ENCODE data around the gene ELMO3. TPM values are rescaled to one million over a fixed set of nuclear protein-coding genes. Genes with fewer than 3 reads are reported as not detected.

Gene ELMO3
- total RNA-seq, 2 donors from 2014 or later = 3.6 to 13.9 TPM

DNA sequence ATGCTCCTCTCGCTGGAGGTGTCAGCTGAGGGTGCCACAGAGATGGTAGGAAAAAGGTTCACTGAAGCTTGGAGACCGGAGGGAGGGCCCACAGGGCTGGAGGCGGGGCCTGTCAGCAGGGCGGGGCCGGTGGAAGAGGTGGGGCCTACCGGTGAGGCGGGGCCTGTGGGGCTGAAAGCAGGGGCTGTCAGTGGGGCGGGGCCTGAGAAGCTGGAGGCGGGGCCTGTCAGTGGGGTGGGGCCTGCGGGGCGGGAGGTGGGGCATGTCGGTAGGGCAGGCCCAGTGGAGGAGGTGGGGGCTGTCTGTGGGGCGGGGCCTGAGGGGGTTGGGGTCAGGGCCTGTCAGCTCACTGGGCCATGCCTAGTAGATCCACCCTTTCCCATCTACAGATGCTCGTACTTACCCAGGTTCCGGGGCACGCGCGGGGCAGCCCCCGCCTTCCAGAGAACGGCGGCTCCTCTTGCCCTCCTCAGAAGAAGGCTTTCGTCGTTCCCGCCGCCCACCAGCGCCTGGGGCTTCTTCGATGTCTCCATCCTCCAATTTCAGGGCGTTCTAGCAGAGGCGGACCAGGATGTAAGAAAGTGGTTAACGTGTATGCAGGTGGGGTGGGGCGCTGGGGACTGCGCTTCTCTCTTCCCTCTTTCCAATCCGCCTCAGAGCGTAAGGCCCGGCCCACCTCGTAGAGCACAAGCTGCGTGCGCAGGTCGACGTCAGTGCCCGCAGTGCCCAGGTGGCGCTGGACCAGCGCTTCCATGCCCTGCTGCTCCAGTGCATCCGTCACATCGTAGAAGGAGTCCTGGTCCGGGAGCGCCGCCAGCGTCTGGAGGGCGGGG, 37.8 kb downstream of the ELMO3 start:
- Mint-ChIP-seq H3K4me1 (ENCODE audit: low read depth in 2 of 2) (peaks cover 18 to 30% of the 10 kb centered on the region in 2 donors), H3K27ac (peak overlapping the region; percentile 19 to 72), H3K27me3 (no peaks in the 10 kb centered on the region), H3K9me3 (no peaks in the 10 kb centered on the region), H3K4me3 (peak overlapping the region; percentile 49), H3K36me3 (peaks cover 6% of the 10 kb centered on the region)
- ATAC-seq (peak; percentile 87 to 91), DNase-seq (ENCODE audit: low spot score) (peak; percentile 78)

DNA sequence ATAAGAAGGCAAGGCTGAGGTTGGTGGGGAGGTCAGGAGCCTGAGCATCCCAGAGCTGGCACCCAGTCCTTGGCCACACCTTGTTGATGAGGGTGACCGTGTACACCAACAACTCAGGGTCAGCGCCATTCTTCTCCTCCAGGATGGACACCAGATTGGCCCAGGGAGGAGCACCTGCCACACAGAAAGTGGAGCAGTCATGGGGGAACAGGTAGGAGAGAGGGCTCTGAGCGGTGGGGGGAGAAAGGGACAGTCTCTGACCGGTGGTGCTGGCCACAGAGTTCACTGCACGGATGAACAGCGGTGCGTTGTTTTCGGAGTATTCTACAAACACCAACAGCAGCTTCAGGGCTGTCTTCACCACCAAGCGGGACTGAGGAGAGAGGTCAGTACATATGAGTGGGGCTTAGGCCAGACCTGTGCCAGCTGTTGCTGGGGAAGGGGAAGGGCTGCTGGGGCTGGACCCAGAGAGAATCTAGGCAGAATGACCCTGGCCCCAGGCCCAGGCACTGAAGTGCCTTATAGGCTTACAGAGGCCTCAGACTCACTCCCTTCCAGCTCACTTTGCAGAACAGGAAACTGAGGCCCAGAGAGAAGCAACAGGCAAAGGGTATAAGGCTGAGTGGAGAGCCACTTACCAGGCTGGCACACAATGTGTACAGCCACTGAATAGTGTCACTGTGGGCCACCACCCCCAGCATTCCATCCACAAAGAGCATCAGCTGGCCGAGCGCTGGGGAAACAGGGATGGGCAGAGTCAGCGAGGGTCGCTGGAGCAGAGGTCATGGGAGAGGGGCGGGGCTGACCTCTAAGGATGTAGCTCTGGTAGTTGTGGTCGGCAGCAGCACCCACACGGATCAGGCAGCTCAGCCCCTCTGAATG, 38.7 kb downstream of the ELMO3 start:
- DNase-seq (ENCODE audit: low spot score) (no peak), ATAC-seq (no peak)
- Mint-ChIP-seq H3K4me3 (no peak overlapping the region), H3K36me3 (peaks cover 6% of the 10 kb centered on the region), H3K9me3 (no peaks in the 10 kb centered on the region), H3K27ac (peak overlapping the region in 1 of 2 donors; percentile 63), H3K4me1 (ENCODE audit: low read depth in 2 of 2) (peaks cover 22 to 33% of the 10 kb centered on the region in 2 donors), H3K27me3 (no peaks in the 10 kb centered on the region)

DNA sequence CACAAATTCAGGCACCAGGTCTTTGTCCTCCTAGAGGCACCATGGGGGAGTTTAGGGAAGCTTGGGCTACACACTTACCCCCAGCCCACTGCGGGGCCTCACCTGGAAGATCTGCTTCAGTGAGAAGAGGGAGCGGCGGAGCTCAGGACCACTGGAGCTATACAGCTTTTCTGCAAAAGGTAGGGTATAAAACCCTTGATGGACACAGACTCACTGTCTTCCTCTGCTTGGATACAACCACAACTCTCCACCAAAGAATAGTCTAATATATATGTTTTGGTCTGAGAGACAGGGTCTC, 39.3 kb downstream of the ELMO3 start:
- DNase-seq (ENCODE audit: low spot score) = no peak
- H3K9me3 Mint-ChIP-seq = no peaks in the 10 kb centered on the region
- H3K36me3 Mint-ChIP-seq = peaks cover 6% of the 10 kb centered on the region
- peak overlapping the region in 1 of 2 donors; percentile 63 for H3K27ac Mint-ChIP-seq
- no peaks in the 10 kb centered on the region for H3K27me3 Mint-ChIP-seq
- no peak for ATAC-seq
- peaks cover 25 to 34% of the 10 kb centered on the region in 2 donors for H3K4me1 Mint-ChIP-seq (ENCODE audit: low read depth in 2 of 2)
- H3K4me3 Mint-ChIP-seq = no peak overlapping the region

DNA sequence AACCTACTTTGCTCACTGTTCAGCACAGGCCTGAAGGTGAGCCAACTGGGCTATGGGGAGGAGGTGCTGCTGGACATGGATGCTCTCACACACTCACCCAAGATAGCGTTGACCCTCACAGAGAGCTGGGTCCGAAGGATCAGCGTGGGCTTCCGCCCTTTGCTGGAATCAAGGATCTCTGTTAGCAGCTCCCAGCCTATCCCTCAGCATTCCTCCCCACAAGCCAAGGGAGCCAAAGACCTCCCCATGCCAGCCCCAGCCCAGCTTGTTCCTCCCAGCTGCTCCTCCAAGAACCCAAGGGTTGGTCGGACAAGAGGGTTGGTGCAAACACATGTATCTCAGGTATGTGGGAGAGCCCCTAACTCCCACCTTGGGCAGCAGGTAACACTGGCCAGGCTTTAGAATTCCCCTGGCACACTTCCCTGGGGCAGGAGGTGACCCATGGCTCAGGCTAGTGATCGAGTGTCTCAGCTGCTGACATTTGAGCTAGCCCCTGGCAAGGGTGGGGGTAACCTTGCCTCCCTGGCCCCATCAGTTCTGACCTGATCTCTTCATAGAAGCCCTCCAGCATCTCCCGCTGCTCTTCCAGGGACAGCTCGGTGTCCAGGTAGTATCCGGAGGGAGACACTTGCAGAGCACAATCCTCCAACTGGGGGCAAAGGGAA, 40.0 kb downstream of the ELMO3 start:
- H3K9me3 Mint-ChIP-seq = no peaks in the 10 kb centered on the region
- no peak for DNase-seq (ENCODE audit: low spot score)
- peaks cover 31 to 38% of the 10 kb centered on the region in 2 donors for H3K4me1 Mint-ChIP-seq (ENCODE audit: low read depth in 2 of 2)
- no peak overlapping the region for H3K4me3 Mint-ChIP-seq
- H3K27me3 Mint-ChIP-seq = no peaks in the 10 kb centered on the region
- H3K36me3 Mint-ChIP-seq = peaks cover 6% of the 10 kb centered on the region
- ATAC-seq = no peak
- H3K27ac Mint-ChIP-seq = peak overlapping the region in 1 of 2 donors; percentile 20

DNA sequence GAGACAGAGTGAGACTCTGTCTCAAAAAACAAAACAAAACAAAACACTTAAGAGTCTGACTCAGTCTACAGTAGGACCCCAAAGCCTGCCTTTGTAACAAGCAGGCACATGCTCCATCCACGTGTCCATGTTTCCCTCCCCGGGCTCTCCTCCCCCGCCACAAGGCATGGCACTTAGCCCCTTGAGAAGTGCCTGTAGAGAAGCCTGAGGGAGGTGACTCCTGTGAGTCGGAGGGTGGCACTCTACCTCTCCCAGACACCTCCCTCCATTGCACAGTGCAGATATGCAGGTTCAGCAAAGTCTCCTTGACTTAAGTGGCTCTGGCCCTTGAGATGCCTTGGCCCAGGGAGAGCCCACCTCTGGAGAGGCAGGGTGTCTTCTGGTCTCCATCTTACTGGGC, 41.6 kb downstream of the ELMO3 start:
- peaks cover 6% of the 10 kb centered on the region for H3K36me3 Mint-ChIP-seq
- peak overlapping the region in 1 of 2 donors; percentile 53 for H3K27ac Mint-ChIP-seq
- peaks cover 46 to 51% of the 10 kb centered on the region in 2 donors for H3K4me1 Mint-ChIP-seq (ENCODE audit: low read depth in 2 of 2)

DNA sequence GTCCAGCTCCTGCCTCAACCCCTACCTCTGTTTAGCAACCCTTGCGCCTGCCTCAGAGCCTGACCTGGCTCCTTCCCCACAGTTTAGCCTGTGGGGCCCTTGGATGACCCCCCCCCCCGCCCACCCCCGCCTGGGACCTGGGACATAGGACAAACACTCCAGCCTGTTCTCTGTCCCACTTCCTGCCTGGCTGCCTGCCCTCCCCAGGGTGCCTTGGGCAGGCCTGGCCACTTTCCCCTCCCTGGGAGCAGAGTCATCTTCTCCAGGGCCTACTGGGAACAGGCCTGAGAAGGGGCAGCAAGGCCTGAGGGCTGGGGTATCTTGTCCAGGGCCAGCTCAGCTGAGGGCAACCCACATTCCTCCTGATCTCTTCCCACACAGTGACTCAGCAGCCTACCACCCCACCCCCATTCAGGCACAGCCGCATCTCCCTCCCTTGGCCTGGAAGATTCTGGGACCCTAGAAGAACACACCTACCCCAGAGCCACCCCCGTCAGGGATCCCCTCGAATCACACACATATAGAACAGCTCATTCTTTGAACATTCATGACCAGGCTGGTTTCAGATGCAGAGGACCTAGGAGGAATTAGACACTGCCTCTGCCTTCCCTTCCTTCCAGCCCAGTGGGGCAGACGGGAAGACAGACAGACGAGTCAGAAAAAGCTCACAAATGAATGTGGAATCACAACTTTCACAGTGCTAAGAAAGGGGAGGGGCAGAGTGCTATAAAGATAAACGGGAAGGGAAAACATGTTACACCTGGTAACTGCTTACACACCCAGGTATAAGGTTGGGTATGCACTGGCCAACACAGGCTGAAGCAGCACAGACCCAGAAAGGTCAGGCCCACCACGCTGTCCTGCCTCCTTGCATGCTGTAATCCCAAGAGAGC, 42.3 kb downstream of the ELMO3 start:
- DNase-seq (ENCODE audit: low spot score) (no peak), ATAC-seq (no peak)
- Mint-ChIP-seq H3K4me1 (ENCODE audit: low read depth in 2 of 2) (peaks cover 41 to 48% of the 10 kb centered on the region in 2 donors), H3K27me3 (no peaks in the 10 kb centered on the region), H3K9me3 (no peaks in the 10 kb centered on the region), H3K27ac (peak overlapping the region; percentile 88 to 95), H3K4me3 (peak overlapping the region; percentile 28), H3K36me3 (peaks cover 2% of the 10 kb centered on the region)

More for the DNA sequence above, 41.6 kb downstream of the ELMO3 start:
- ATAC-seq (no peak), DNase-seq (ENCODE audit: low spot score) (no peak)
- Mint-ChIP-seq H3K27me3 (no peaks in the 10 kb centered on the region), H3K4me3 (no peak overlapping the region), H3K9me3 (no peaks in the 10 kb centered on the region)

DNA sequence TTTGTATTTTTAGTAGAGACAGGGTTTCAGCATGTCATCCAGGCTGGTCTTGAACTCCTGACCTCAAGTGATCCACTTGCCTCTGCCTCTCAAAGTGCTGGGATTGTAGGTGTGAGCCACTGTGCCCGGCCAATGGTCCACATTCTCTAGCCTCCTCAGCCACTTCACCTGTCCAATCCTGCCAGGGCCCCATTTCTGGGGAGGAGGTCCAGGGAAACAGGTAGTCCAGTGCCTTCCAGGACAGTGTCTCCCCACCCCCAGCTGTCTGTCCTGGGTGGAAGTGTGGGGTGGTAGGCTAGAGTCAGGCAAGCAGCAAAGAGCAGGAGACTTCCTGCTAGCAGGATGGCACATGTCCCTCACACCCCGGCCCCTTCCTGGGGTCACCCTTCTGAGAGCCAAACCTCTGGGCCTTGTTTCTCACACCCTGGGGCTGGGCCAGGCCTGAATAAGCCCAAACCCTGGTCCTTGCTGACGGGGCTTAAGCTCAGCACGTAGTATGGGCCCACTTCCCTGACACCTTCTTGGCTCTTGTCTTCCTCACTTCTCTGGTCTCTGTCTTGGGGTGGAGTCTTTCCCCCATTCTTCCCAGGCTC, 43.3 kb downstream of the ELMO3 start:
- Mint-ChIP-seq H3K27me3 (no peaks in the 10 kb centered on the region), H3K36me3 (no peaks in the 10 kb centered on the region), H3K4me3 (peak overlapping the region; percentile 69), H3K9me3 (no peaks in the 10 kb centered on the region), H3K4me1 (ENCODE audit: low read depth in 2 of 2) (peaks cover 39 to 45% of the 10 kb centered on the region in 2 donors), H3K27ac (peak overlapping the region; percentile 95 to 99)
- no peak for ATAC-seq
- DNase-seq (ENCODE audit: low spot score) = no peak

DNA sequence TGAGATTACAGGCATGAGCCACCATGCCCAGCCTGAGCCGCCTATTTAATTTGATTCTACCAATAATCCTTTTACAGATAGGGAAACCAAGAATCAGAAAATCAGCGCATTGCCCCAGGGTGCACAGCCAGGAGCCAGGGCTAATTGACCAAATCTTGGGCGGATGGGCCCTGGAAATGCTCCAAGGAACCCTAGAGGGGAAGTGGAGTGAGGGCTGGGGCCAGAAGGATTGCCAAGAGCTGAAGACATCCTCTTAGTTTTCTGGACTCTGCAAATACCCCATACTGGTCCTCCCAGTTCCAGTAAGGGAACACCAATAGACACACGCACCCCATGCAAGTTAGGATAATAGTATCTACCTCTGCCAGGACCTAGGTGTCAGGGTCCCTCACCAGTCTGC, 44.5 kb downstream of the ELMO3 start:
- peak overlapping the region; percentile 99 for H3K4me3 Mint-ChIP-seq
- no peaks in the 10 kb centered on the region for H3K9me3 Mint-ChIP-seq
- H3K27ac Mint-ChIP-seq = peak overlapping the region; percentile 95 to 99

DNA sequence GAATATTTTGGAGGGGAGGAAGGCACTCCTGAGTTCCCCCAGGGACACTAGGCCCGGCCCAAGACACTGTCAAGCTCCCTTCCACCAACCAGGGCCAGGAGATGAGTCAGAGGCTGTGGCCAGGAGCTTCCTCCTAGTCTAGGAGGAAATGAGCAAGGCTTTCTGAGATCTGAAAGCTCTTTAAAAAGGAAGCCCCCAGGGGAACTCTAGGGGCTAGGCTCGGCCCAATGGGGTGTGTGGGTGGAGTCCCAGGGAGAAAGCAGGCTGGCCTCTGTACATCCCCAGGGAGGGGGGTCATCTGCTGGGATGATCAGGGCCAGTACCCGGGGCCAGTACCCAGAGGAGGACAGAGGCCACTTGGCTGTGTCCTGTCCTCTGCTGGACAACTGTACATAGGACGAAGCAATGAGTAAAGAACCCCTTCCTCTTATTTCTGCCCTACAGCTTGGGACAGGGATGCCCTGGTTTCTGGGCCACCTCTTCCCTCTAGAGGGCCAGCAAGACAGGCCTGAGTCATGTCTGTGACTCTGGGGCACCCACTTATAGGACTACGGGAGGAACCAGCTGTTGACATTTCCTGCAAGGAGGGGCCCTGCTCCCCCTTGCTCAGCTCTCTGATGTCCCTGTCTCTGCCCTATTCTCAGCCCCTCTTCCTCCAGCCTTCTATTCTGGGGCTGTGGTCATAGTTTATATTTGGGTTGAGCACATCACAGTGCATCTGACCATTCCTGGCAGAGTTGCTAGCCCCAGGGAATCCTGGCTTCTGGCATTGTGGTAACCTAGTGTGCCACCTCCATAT, 45.7 kb downstream of the ELMO3 start:
- peak overlapping the region; percentile 95 to 99 for H3K27ac Mint-ChIP-seq
- ATAC-seq = peak; percentile 77 to 79
- H3K9me3 Mint-ChIP-seq = no peaks in the 10 kb centered on the region
- peaks cover 52% of the 10 kb centered on the region in 2 donors for H3K4me1 Mint-ChIP-seq (ENCODE audit: low read depth in 2 of 2)
- peak overlapping the region; percentile 99 for H3K4me3 Mint-ChIP-seq
- DNase-seq (ENCODE audit: low spot score) = peak; percentile 94
- H3K27me3 Mint-ChIP-seq = peaks cover 3 to 4% of the 10 kb centered on the region in 2 donors
- H3K36me3 Mint-ChIP-seq = no peaks in the 10 kb centered on the region

More for the DNA sequence above, 44.5 kb downstream of the ELMO3 start:
- H3K27me3 Mint-ChIP-seq = no peaks in the 10 kb centered on the region
- no peak for ATAC-seq
- no peaks in the 10 kb centered on the region for H3K36me3 Mint-ChIP-seq
- DNase-seq (ENCODE audit: low spot score) = no peak
- peaks cover 50 to 51% of the 10 kb centered on the region in 2 donors for H3K4me1 Mint-ChIP-seq (ENCODE audit: low read depth in 2 of 2)

DNA sequence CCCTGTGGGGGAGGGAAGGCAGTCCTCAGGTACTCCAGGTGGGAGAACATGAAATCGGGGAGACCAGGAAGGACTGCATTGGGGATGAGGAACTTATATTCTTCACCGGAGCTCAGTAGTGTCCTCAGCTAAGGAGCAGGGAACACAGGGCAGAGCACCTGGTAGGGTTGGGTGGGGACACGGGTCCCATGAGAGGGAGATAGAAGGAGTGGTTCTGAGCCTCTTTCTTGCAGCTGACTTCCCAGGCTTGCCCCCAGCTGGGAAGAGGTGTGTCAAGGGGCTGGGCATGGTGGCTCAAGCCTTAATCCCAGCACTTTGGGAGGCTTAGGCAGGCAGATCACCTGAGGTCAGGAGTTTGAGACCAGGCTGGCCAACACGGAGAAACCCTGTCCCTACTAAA, 46.3 kb downstream of the ELMO3 start:
- ATAC-seq (no peak), DNase-seq (ENCODE audit: low spot score) (no peak)
- Mint-ChIP-seq H3K36me3 (no peaks in the 10 kb centered on the region), H3K27ac (peak overlapping the region; percentile 95 to 99), H3K9me3 (no peaks in the 10 kb centered on the region), H3K4me3 (peak overlapping the region; percentile 99), H3K27me3 (peaks cover 9 to 10% of the 10 kb centered on the region in 2 donors), H3K4me1 (ENCODE audit: low read depth in 2 of 2) (peaks cover 51 to 53% of the 10 kb centered on the region in 2 donors)

DNA sequence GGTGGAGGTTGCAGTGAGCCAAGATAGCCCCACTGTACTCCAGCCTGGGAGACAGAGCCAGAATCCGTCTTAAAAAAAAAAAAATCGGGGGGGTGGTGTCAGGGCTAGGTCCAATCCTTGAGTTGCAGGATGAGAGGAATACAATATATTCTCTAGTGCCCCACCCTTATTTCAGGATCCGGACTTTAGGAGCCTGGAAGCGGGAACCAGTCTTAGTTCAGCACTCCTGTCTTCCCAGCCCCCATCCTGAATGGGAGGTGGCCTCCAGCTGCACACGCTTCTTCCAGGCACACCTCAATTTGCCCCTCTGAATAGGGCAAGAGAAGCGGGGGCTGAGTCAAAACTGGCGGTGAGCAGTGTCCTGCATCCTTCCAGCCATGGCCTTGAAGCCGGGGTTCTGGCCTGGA, 46.7 kb downstream of the ELMO3 start:
- Mint-ChIP-seq H3K27me3 (peaks cover 12 to 14% of the 10 kb centered on the region in 2 donors), H3K4me1 (ENCODE audit: low read depth in 2 of 2) (peaks cover 51 to 53% of the 10 kb centered on the region in 2 donors), H3K27ac (peak overlapping the region; percentile 95 to 99), H3K4me3 (peak overlapping the region; percentile 99), H3K36me3 (no peaks in the 10 kb centered on the region), H3K9me3 (no peaks in the 10 kb centered on the region)
- DNase-seq (ENCODE audit: low spot score) = no peak
- no peak for ATAC-seq
